Fibroblast of villous mesenchyme (primary cell): ENCODE results near the gene ACTR5. TPM values are rescaled to one million over a fixed set of nuclear protein-coding genes. Genes with fewer than 3 reads are reported as not detected.

Source experiments
- DNase-seq: peaks from one replicate; pipeline ENCODE4 v3.0.0-alpha.2; 2010; ENCODE audit warnings: low read depth
- H3K4me3 ChIP-seq: 2 replicates; pipeline ENCODE4 v1.5.1; 2011; ENCODE audit warnings: low read depth, mild to moderate bottlenecking, low read length
- total RNA-seq: library from RNA; depleted of rRNA; stranded (reverse); fragments of >200 nt; gene quantifications from 2 replicates; pipeline ENCODE4 v1.2.3, GENCODE V29; 2012
- TF ChIP-seq, protein P1 (sequence below): IDR thresholded peaks from 2 replicates; pipeline ENCODE4 v1.5.1; 2012; ENCODE audit warnings: low read depth, mild to moderate bottlenecking, low read length; ENCODE audit not compliant: insufficient read depth

Gene ACTR5
- total RNA-seq, 1 donor: 7.8 TPM

DNA sequence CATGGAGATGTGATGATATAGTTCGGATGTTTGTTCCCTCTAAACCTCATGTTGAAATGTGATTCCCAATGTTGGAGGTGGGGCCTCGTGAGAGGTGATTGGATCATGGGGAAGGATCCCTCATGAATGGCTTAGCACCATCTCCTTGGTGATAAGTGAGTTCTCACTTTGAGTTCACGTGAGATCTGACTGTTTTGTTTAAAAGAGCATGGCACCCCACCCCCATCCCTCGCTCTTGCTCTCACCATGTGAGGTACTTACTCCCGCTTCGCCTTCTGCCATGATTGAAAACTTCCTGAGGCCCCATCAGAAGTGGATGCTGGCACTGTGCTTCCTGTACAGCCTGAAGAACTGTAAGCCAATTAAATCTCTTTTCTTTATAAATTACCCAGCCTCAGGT lies 13.1 kb upstream of the ACTR5 start:
- TF ChIP-seq, protein P1, sequence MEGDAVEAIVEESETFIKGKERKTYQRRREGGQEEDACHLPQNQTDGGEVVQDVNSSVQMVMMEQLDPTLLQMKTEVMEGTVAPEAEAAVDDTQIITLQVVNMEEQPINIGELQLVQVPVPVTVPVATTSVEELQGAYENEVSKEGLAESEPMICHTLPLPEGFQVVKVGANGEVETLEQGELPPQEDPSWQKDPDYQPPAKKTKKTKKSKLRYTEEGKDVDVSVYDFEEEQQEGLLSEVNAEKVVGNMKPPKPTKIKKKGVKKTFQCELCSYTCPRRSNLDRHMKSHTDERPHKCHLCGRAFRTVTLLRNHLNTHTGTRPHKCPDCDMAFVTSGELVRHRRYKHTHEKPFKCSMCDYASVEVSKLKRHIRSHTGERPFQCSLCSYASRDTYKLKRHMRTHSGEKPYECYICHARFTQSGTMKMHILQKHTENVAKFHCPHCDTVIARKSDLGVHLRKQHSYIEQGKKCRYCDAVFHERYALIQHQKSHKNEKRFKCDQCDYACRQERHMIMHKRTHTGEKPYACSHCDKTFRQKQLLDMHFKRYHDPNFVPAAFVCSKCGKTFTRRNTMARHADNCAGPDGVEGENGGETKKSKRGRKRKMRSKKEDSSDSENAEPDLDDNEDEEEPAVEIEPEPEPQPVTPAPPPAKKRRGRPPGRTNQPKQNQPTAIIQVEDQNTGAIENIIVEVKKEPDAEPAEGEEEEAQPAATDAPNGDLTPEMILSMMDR: no peak
- no peak for DNase-seq
- H3K4me3 ChIP-seq: no peak overlapping the region

DNA sequence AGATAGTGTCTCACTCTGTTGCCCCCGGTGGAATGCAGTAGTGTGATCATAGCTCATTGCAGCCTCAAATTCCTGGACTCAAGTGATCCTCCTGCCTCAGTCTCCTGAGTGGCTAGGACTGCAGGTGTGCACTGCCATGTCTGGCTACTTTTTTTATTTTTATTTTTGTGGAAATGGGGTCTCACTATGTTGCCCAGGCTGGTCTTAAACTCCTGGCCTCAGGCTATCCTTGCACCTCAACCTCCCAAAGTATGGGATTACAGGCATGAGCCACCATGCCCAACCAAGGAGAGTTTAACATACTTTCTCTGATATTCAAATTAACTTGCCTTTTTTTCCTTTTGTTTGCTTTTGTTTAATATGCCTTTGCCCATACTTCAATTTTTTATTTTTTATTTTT lies 10.4 kb upstream of the ACTR5 start:
- TF ChIP-seq, protein P1: no peak

DNA sequence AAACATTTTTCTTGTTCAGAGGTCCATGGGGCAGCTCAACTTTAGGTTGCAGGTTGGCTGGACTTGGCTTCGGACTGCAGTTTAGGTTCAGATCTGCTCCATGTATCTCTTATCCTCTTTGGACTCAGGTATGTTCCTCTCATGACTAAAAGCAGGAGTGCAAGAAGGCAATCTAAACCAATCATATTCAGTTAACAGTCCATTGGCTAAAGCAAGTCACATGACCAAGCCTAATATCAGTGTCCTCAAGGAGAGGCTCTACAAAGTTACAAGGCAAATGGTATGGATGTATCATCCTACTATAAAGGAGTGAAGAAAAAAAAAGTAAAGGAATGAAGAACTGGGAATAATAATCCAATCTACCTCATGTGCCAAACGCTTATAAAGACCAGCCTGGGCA lies 2.5 kb upstream of the ACTR5 start:
- TF ChIP-seq, protein P1: no peak
- no peak for DNase-seq
- no peak overlapping the region for H3K4me3 ChIP-seq

More for the DNA sequence above, 10.4 kb upstream of the ACTR5 start:
- H3K4me3 ChIP-seq: no peak overlapping the region
- no peak for DNase-seq

DNA sequence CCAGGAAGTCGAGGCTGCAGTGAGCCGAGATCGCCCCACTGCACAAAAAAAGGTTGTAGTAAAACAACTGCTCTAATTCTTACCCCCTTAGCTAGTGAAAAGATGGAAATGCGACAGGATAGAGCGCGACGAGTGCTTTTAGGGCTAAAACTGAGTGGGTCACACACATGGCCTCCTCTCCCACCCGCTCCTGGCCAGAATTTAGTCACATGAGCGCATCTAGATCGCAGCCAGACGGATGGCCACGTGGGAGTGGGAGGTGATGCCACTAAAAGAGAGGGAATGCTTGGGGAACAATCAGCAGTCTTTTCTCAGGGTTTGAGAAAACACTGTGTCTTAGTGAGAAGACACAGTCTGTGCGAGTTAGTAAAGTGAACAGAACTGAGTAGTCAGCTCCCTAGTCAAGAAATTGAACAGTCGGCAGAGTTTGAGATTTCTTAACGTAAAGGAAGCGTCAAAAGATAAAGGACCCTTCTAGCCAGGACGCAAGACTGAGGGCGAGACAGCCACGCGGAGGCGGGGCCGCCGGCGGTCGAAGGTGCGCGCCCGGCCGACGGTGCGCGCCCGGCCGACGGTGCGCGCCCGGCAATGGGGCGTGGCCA lies 664 bp upstream of the ACTR5 start:
- no peak for DNase-seq
- TF ChIP-seq, protein P1: no peak
- H3K4me3 ChIP-seq: peak overlapping the region; percentile 46

DNA sequence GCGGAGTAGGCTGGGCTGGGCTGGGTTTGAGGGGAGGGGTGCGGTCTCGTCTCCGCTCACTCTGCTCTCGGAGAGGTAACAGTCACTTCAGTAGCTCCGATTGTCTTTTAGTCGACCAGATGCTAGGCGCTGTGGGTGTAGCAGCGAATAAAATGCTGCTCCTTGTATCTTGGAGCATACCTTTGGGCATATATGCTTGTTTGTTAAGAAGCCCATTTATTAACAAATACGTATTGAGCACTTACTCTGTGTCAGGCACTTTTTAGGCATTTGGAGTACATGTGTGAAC lies 545 bp downstream of the ACTR5 start:
- DNase-seq: no peak
- peak overlapping the region; percentile 95 for H3K4me3 ChIP-seq
- TF ChIP-seq, protein P1: no peak

DNA sequence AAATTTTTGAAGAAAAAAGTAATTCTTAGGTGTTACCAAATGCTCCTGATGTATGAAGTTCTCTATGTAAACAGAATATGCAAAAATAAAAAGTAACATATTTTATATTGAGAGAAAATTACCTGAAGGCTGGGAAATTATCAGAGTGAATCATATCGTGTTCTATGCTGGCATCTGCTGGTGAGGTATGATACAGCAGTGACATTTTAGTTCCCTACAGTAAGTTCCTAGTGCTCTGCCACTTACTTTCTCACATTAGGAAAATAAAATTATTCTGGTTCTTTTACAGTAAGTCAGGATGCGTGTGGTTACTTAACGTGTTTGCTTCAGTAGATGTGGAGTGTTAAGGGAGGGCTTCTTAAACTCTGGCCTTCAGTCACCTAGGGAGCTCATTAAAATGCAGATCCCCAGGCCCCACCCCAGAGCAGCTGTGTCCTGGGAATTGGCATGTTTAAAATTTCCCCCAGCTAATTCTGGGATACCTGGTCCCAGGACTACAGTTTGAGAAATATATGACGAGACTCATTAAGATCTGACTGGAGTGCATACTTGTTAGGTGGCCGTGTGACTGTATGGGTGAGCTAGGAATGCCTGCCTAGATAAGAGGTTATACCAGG lies 3.2 kb downstream of the ACTR5 start:
- peak; percentile 45 for DNase-seq
- no peak overlapping the region for H3K4me3 ChIP-seq
- TF ChIP-seq, protein P1: peak; percentile 74

DNA sequence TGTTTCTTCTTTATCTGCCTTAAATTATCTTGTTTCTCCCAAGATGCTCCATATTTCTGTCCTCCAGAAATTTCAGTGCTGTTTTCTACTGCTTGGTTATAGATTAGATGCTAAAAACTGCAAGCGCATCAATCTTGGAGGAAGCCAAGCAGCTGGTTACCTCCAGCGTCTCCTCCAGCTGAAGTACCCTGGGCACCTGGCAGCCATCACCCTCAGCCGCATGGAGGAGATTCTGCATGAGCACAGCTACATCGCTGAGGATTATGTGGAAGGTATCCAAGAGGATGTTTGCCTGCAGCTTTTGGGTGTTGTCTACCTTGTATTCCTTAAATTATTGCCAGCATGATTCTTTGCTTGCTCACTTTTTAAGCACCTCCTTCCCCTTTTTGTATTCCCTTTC lies 3.8 kb downstream of the ACTR5 start:
- DNase-seq: no peak
- H3K4me3 ChIP-seq: no peak overlapping the region
- TF ChIP-seq, protein P1: no peak
